Osteoblast (primary cell): ENCODE data around the gene TMCO5A. TPM values are rescaled to one million over a fixed set of nuclear protein-coding genes. Genes with fewer than 3 reads are reported as not detected.

Source experiments
- DNase-seq: peaks from one replicate; pipeline ENCODE4 v3.0.0; 2011; ENCODE audit warnings: low spot score, mixed read lengths; ENCODE audit not compliant: insufficient read length; ENCODE audit errors: missing footprints
- H2AFZ ChIP-seq: 2 replicates; pipeline ENCODE4 v1.6.0; 2011; ENCODE audit warnings: mild to moderate bottlenecking, low read length
- H3K27ac ChIP-seq: 2 replicates; pipeline ENCODE4 v1.5.1; 2011; ENCODE audit warnings: mild to moderate bottlenecking, low read depth, low read length, moderate library complexity
- H3K27me3 ChIP-seq: 2 replicates; pipeline ENCODE4 v1.6.0; 2012; ENCODE audit warnings: mild to moderate bottlenecking, control low read depth, inconsistent platforms, low read length, moderate library complexity; ENCODE audit not compliant: insufficient read depth
- H3K36me3 ChIP-seq: 2 replicates; pipeline ENCODE4 v1.5.1; 2011; ENCODE audit warnings: mild to moderate bottlenecking, low read length, control low read depth, moderate library complexity; ENCODE audit not compliant: insufficient read depth
- H3K4me1 ChIP-seq: 2 replicates; pipeline ENCODE4 v1.5.1; 2011; ENCODE audit warnings: mild to moderate bottlenecking, low read length, control low read depth, moderate library complexity; ENCODE audit not compliant: insufficient read depth
- H3K4me2 ChIP-seq: 2 replicates; pipeline ENCODE4 v1.6.0; 2011; ENCODE audit warnings: mild to moderate bottlenecking, low read length; ENCODE audit not compliant: insufficient read depth
- H3K4me3 ChIP-seq: fragments of 200-600 bp; sonication (generic); 3 replicates; pipeline ENCODE4 v1.5.1; 2012; ENCODE audit warnings: mild to moderate bottlenecking, low read length, inconsistent platforms; ENCODE audit not compliant: insufficient read depth
- H3K79me2 ChIP-seq: 2 replicates; pipeline ENCODE4 v1.6.0; 2012; ENCODE audit warnings: mild to moderate bottlenecking, low read length, control low read depth, inconsistent platforms; ENCODE audit not compliant: insufficient read depth
- H3K9me3 ChIP-seq: 2 replicates; pipeline ENCODE4 v1.5.1; 2011; ENCODE audit warnings: low read depth, low read length, control low read depth
- H4K20me1 ChIP-seq: 2 replicates; pipeline ENCODE4 v1.6.0; 2012; ENCODE audit warnings: mild to moderate bottlenecking, low read length, control low read depth; ENCODE audit not compliant: insufficient read depth
- CTCF ChIP-seq: IDR thresholded peaks from 2 replicates; pipeline ENCODE4 v1.5.1; 2011; ENCODE audit warnings: mild to moderate bottlenecking, low read depth, low read length, moderate library complexity; ENCODE audit errors: extremely low read depth
- total RNA-seq: library from RNA; depleted of rRNA; stranded (reverse); fragments of >200 nt; gene quantifications from 2 replicates; pipeline ENCODE4 v1.2.3, GENCODE V29; 2012

TMCO5A gene
- total RNA-seq, 1 donor, result not detected

GRCh38 chr15:37967788-37968187, 33.3 kb downstream of the TMCO5A start:
- H3K9me3 ChIP-seq, result no peaks in the 10 kb centered on the region
- H3K4me3 ChIP-seq, result no peak overlapping the region
- no peaks in the 10 kb centered on the region for H3K4me1 ChIP-seq
- no peaks in the 10 kb centered on the region for H3K36me3 ChIP-seq
- DNase-seq, result no peak
- H2AFZ ChIP-seq, result no peak overlapping the region
- no peaks in the 10 kb centered on the region for H3K79me2 ChIP-seq
- peaks cover 10% of the 10 kb centered on the region for H3K27me3 ChIP-seq
- no peak overlapping the region for H3K27ac ChIP-seq
- no peak overlapping the region for H3K4me2 ChIP-seq
- H4K20me1 ChIP-seq, result no peaks in the 10 kb centered on the region
- no peak for TF ChIP-seq CTCF

- H3K36me3 ChIP-seq, result no peaks in the 10 kb centered on the region
- H3K27ac ChIP-seq, result no peak overlapping the region
- H3K79me2 ChIP-seq, result no peaks in the 10 kb centered on the region
- H3K4me1 ChIP-seq, result no peaks in the 10 kb centered on the region
- no peak for TF ChIP-seq CTCF
- H3K27me3 ChIP-seq, result peaks cover 11% of the 10 kb centered on the region
- no peak for DNase-seq
- no peak overlapping the region for H3K4me3 ChIP-seq
- no peak overlapping the region for H3K4me2 ChIP-seq
- H3K9me3 ChIP-seq, result no peaks in the 10 kb centered on the region
- H2AFZ ChIP-seq, result no peak overlapping the region
- no peaks in the 10 kb centered on the region for H4K20me1 ChIP-seq
Measured at GRCh38 chr15:37973856-37974255, 39.4 kb downstream of the TMCO5A start.

- Histone ChIP-seq H2AFZ (no peak overlapping the region), H3K4me3 (no peak overlapping the region), H3K4me2 (no peak overlapping the region), H3K4me1 (no peaks in the 10 kb centered on the region), H3K27me3 (peaks cover 11% of the 10 kb centered on the region), H4K20me1 (no peaks in the 10 kb centered on the region), H3K79me2 (no peaks in the 10 kb centered on the region), H3K36me3 (no peaks in the 10 kb centered on the region), H3K27ac (no peak overlapping the region), H3K9me3 (no peaks in the 10 kb centered on the region)
- DNase-seq, result no peak
- TF ChIP-seq CTCF, result no peak
Measured at GRCh38 chr15:37978231-37978630, 43.8 kb downstream of the TMCO5A start.

GRCh38 chr15:37979671-37980409, 45.4 kb downstream of the TMCO5A start:
- no peak for TF ChIP-seq CTCF
- no peak overlapping the region for H2AFZ ChIP-seq

More at GRCh38 chr15:37979671-37980409, 45.4 kb downstream of the TMCO5A start:
- H4K20me1 ChIP-seq, result no peaks in the 10 kb centered on the region
- no peak overlapping the region for H3K27ac ChIP-seq
- no peaks in the 10 kb centered on the region for H3K9me3 ChIP-seq
- no peaks in the 10 kb centered on the region for H3K36me3 ChIP-seq
- no peak overlapping the region for H3K4me3 ChIP-seq
- H3K4me2 ChIP-seq, result no peak overlapping the region
- no peak for DNase-seq
- peaks cover 10% of the 10 kb centered on the region for H3K27me3 ChIP-seq
- H3K4me1 ChIP-seq, result no peaks in the 10 kb centered on the region
- H3K79me2 ChIP-seq, result no peaks in the 10 kb centered on the region
